ENCODE measurements around the gene PRR20D. TPM values are rescaled to one million over a fixed set of nuclear protein-coding genes. Genes with fewer than 3 reads are reported as not detected.
"Not testable (repeated sequence)": the region's sequence is repeated elsewhere in the genome, so short reads cannot be mapped to it uniquely, and the experiment has no call there.

The PRR20D gene
- total RNA-seq, 1 donor from 2014 or later: not detected

DNA sequence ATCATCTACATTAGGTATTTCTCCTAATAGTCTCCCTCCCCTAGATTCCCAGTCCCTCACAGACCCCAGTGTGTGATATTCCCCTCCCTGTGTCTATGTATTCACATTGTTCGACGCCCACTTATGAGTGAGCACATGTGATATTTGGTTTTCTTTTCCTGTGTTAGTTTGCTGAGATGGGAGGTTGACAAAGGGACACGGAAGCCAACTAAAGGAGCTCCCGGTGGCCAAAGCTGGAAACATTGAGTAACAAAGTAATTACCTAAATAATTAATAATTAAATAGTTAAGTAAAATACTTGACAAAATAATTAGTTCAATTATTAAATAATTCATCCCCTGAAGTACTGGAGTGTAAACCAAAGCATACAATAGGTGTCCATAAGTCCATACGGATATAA is 21.4 kb upstream of the PRR20D start:
- no peaks in the 10 kb centered on the region for H3K27me3 Mint-ChIP-seq (ENCODE audit: low read depth)
- TF ChIP-seq, protein P1, sequence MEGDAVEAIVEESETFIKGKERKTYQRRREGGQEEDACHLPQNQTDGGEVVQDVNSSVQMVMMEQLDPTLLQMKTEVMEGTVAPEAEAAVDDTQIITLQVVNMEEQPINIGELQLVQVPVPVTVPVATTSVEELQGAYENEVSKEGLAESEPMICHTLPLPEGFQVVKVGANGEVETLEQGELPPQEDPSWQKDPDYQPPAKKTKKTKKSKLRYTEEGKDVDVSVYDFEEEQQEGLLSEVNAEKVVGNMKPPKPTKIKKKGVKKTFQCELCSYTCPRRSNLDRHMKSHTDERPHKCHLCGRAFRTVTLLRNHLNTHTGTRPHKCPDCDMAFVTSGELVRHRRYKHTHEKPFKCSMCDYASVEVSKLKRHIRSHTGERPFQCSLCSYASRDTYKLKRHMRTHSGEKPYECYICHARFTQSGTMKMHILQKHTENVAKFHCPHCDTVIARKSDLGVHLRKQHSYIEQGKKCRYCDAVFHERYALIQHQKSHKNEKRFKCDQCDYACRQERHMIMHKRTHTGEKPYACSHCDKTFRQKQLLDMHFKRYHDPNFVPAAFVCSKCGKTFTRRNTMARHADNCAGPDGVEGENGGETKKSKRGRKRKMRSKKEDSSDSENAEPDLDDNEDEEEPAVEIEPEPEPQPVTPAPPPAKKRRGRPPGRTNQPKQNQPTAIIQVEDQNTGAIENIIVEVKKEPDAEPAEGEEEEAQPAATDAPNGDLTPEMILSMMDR (conservative IDR thresholded peaks at IDR 0.05): no peak
- H3K9me3 Mint-ChIP-seq: no peaks in the 10 kb centered on the region
- H3K4me1 Mint-ChIP-seq: no peaks in the 10 kb centered on the region
- H3K27ac Mint-ChIP-seq (ENCODE audit: unreplicated experiment): no peak overlapping the region
- no peak overlapping the region for H3K4me3 Mint-ChIP-seq
- no peaks in the 10 kb centered on the region for H3K36me3 Mint-ChIP-seq (ENCODE audit: low read depth)
- DNase-seq (ENCODE audit: low read depth, low spot score): no peak

DNA sequence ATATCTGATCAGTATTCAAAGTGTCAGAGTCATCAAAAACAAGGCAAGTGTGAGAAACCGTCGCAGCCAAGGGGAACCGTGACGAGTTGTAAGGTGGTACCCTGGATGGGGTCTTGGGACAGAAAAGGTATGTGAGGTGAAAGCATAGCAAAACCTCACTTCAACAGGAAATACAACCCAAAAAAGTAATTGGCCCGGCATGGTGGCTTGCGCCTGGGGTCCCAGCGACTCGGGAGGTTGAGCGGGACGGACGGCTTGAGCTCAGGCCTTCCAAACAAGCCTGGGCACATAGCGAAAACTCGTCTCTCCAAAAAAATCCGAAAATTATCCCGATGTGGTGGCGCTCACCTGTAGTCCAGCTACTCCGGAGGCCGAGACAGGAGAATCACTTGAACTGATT is 20.7 kb upstream of the PRR20D start:
- H3K9me3 Mint-ChIP-seq; H3K4me1 Mint-ChIP-seq; H3K27me3 Mint-ChIP-seq (ENCODE audit: low read depth); H3K36me3 Mint-ChIP-seq (ENCODE audit: low read depth); H3K4me3 Mint-ChIP-seq; DNase-seq (ENCODE audit: low read depth, low spot score); H3K27ac Mint-ChIP-seq (ENCODE audit: unreplicated experiment): not testable (repeated sequence)

DNA sequence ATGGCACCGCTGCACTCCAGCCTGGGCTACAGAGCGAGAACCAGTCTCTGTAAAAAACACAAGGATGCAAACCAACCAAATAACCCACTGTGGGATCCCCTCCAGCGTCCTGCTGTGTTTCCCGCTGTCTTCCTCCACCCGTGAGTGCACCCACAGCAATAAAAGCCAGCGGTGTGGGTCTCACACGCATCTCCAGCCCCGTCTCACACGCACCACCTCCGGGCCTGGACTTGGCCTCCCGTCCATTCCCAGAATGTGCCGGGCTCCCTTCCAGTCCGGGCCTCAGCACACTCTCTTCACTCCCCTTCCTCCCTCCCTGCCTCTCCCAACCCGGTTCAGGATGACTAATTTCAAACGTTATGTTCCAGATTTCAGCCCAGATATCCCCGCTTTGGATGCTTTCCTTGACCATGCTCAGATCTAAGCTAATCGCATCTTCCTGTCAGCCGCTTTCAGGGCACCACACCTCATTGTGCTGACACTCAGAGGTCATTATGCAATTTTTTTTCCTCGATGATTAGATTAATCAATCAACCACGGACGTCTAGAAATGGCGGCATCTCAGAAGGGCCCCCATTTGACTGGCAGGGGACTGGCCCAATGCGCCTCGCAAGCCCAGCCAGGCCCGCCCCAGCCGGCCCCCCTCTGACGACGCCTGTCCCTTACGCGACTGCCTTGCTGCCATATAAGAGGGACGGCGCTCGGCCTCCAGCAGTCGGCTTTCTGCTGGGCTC is 20.0 kb upstream of the PRR20D start, which contains the start of gene PRR20A:
Gene PRR20A, plus strand, starts transcription at position 684 of the 734 bp plus-strand sequence. CDS start 387 bp downstream, outside the sequence.
- H3K4me3 Mint-ChIP-seq; H3K9me3 Mint-ChIP-seq; H3K27me3 Mint-ChIP-seq (ENCODE audit: low read depth); H3K27ac Mint-ChIP-seq (ENCODE audit: unreplicated experiment); DNase-seq (ENCODE audit: low read depth, low spot score); H3K36me3 Mint-ChIP-seq (ENCODE audit: low read depth); H3K4me1 Mint-ChIP-seq: not testable (repeated sequence)

DNA sequence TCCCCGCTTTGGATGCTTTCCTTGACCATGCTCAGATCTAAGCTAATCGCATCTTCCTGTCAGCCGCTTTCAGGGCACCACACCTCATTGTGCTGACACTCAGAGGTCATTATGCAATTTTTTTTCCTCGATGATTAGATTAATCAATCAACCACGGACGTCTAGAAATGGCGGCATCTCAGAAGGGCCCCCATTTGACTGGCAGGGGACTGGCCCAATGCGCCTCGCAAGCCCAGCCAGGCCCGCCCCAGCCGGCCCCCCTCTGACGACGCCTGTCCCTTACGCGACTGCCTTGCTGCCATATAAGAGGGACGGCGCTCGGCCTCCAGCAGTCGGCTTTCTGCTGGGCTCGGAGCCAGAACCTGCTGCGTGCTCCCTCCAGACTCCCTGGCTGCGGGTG is 13.2 kb upstream of the PRR20D start, which contains the start of gene PRR20B:
Gene PRR20B, plus strand, starts transcription at position 301 of the 400 bp plus-strand sequence. CDS start 387 bp downstream, outside the sequence.
- not testable (repeated sequence) for H3K27ac Mint-ChIP-seq (ENCODE audit: unreplicated experiment); H3K9me3 Mint-ChIP-seq; DNase-seq (ENCODE audit: low read depth, low spot score); H3K4me3 Mint-ChIP-seq; H3K4me1 Mint-ChIP-seq; H3K36me3 Mint-ChIP-seq (ENCODE audit: low read depth); H3K27me3 Mint-ChIP-seq (ENCODE audit: low read depth)

DNA sequence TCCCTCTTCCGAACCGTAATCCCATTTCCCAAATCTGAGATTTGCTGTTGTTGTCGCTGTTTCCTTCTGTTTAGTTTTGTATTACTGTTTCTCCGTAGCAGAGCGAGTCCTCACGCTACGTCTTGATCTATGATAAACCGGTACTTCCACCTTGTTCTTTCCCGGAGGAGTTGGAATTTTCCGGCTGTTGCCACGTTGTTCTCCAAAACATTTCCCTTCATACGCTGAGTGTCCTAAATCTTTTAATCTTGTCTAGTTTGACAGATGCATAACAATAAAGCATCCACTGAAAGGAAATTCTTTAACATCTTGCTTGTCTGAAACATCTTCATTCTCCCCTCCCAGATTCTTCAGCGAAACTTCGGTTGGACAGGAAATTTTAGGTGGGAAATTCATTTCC is 12.3 kb upstream of the PRR20D start:
- H3K27me3 Mint-ChIP-seq (ENCODE audit: low read depth); H3K4me1 Mint-ChIP-seq; H3K27ac Mint-ChIP-seq (ENCODE audit: unreplicated experiment); H3K9me3 Mint-ChIP-seq; H3K36me3 Mint-ChIP-seq (ENCODE audit: low read depth); DNase-seq (ENCODE audit: low read depth, low spot score); H3K4me3 Mint-ChIP-seq: not testable (repeated sequence)

DNA sequence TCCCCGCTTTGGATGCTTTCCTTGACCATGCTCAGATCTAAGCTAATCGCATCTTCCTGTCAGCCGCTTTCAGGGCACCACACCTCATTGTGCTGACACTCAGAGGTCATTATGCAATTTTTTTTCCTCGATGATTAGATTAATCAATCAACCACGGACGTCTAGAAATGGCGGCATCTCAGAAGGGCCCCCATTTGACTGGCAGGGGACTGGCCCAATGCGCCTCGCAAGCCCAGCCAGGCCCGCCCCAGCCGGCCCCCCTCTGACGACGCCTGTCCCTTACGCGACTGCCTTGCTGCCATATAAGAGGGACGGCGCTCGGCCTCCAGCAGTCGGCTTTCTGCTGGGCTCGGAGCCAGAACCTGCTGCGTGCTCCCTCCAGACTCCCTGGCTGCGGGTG is 6.7 kb upstream of the PRR20D start, which contains the start of gene PRR20C:
Gene PRR20C, plus strand, starts transcription at position 301 of the 400 bp plus-strand sequence. CDS start 387 bp downstream, outside the sequence.
- H3K27me3 Mint-ChIP-seq (ENCODE audit: low read depth); H3K36me3 Mint-ChIP-seq (ENCODE audit: low read depth); DNase-seq (ENCODE audit: low read depth, low spot score); H3K4me1 Mint-ChIP-seq; H3K4me3 Mint-ChIP-seq; H3K27ac Mint-ChIP-seq (ENCODE audit: unreplicated experiment); H3K9me3 Mint-ChIP-seq: not testable (repeated sequence)

DNA sequence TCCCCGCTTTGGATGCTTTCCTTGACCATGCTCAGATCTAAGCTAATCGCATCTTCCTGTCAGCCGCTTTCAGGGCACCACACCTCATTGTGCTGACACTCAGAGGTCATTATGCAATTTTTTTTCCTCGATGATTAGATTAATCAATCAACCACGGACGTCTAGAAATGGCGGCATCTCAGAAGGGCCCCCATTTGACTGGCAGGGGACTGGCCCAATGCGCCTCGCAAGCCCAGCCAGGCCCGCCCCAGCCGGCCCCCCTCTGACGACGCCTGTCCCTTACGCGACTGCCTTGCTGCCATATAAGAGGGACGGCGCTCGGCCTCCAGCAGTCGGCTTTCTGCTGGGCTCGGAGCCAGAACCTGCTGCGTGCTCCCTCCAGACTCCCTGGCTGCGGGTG is 6.5 kb downstream of the PRR20D start, which contains the start of gene PRR20E:
Gene PRR20E, plus strand, starts transcription at position 301 of the 400 bp plus-strand sequence. CDS start 387 bp downstream, outside the sequence.
- not testable (repeated sequence) for H3K36me3 Mint-ChIP-seq (ENCODE audit: low read depth); H3K4me1 Mint-ChIP-seq; H3K27ac Mint-ChIP-seq (ENCODE audit: unreplicated experiment); H3K9me3 Mint-ChIP-seq; H3K4me3 Mint-ChIP-seq; DNase-seq (ENCODE audit: low read depth, low spot score); H3K27me3 Mint-ChIP-seq (ENCODE audit: low read depth)

DNA sequence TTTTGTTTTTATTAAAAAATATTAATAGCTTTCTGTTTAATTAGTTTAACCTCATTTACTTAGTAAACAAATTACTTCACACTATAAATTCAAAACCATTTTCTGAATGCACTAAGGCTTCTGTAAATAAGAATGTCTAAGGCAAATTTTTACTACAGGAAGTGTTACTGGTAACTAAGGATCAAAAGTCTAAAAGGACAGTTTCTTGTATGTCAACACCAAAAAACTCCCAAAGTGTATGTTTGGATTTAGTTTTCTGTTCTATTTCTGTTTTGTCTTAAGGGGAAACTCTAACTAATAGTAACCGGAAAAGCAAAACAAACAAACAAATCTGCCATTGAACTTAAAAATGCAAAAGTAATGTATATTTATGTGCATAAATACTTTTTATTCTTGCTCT is 31.2 kb downstream of the PRR20D start:
- Mint-ChIP-seq H3K27ac (ENCODE audit: unreplicated experiment) (no peak overlapping the region), H3K27me3 (ENCODE audit: low read depth) (no peaks in the 10 kb centered on the region), H3K9me3 (no peaks in the 10 kb centered on the region), H3K4me1 (no peaks in the 10 kb centered on the region), H3K36me3 (ENCODE audit: low read depth) (no peaks in the 10 kb centered on the region), H3K4me3 (no peak overlapping the region)
- no peak for DNase-seq (ENCODE audit: low read depth, low spot score)
- TF ChIP-seq, protein P1 (conservative IDR thresholded peaks at IDR 0.05): no peak

All from neural crest cell (in vitro differentiated cells).